ENCODE measurements around the gene FAM78B. TPM values are rescaled to one million over a fixed set of nuclear protein-coding genes. Genes with fewer than 3 reads are reported as not detected.

Gene FAM78B
- total RNA-seq, 2 experiments from 2014 or later: 0.34 to 0.51 TPM

GRCh38 chr1:166063701-166064100 lies 103.1 kb downstream of the FAM78B start:
- H3K4me1 Mint-ChIP-seq: no peaks in the 10 kb centered on the region
- intact Hi-C loops (cut with DNase I, micrococcal nuclease): no loop called here
- H3K4me3 Mint-ChIP-seq: no peak overlapping the region
- H3K27ac Mint-ChIP-seq: no peak overlapping the region
- no peaks in the 10 kb centered on the region for H3K27me3 Mint-ChIP-seq
- CTCF ChIA-PET: no interaction called here
- ATAC-seq: no peak
- POLR2A ChIA-PET: no interaction called here
- no peak for DNase-seq
- H3K36me3 Mint-ChIP-seq (ENCODE audit: low read depth): no peaks in the 10 kb centered on the region
- no peaks in the 10 kb centered on the region for H3K9me3 Mint-ChIP-seq (ENCODE audit: low read depth)

DNA sequence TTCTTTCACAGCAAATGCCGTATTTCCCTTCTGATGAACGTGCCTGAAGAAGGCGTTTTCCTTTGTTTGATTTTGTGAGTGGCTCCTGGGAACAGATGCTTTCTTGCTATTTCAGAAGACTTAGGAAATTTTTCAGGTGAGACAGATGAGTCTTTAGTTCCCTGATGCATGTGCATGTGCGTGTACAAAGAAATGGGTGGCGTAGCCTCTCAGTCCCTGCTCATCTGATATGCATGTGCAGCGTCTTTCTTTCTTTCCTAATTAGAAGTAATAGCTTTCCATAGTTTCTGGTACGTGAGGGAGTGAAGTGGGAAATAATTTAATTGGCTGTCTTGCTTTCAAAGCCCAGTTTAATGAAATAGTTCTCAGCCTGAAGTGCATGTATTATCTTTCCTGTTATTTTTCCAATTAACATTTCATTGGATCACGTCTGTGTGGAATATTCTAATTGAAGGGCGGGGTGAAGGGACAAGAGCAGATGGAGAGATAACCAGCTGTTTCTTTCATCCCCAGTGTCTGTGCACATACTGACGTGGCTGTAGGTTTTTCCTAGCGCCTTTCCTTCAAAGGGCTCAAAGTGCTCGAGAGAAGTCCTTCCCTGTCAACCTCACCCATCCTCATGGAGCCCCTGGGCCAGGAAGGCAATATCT lies 104.3 kb downstream of the FAM78B start:
- Mint-ChIP-seq H3K4me1 (no peaks in the 10 kb centered on the region), H3K36me3 (ENCODE audit: low read depth) (no peaks in the 10 kb centered on the region), H3K27me3 (peaks cover 3% of the 10 kb centered on the region), H3K27ac (no peak overlapping the region), H3K4me3 (no peak overlapping the region), H3K9me3 (ENCODE audit: low read depth) (no peaks in the 10 kb centered on the region)
- ChIA-PET POLR2A (no interaction called here), CTCF (no interaction called here)
- DNase-seq: no peak
- ATAC-seq: no peak
- intact Hi-C loops (cut with DNase I, micrococcal nuclease): no loop called here

DNA sequence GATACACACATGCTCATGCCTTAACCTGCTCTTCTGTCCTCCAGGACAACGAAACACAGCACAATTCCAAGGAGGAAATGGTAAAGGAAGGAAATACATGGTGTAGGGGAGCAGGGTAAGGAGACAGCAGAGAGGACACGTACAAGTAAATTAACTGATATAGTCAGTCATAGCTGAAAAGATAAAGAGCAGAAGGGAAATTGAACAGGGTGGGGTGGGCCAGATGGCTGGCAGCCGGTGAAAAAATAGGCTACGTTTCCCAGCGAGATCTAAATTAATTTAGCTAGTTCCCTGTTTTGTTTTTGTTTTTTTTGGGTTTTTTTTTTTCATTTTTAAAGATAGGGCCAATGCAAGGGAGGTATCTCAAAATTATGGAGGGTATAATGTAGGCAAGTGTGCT lies 109.2 kb downstream of the FAM78B start:
- no peak for ATAC-seq
- POLR2A ChIA-PET: interaction anchor here (0.6 kb wide), 1 partner anchor 21 kb away, joined by 3 read pairs; no protein-coding TSS in a partner anchor
- no peaks in the 10 kb centered on the region for H3K9me3 Mint-ChIP-seq (ENCODE audit: low read depth)

DNA sequence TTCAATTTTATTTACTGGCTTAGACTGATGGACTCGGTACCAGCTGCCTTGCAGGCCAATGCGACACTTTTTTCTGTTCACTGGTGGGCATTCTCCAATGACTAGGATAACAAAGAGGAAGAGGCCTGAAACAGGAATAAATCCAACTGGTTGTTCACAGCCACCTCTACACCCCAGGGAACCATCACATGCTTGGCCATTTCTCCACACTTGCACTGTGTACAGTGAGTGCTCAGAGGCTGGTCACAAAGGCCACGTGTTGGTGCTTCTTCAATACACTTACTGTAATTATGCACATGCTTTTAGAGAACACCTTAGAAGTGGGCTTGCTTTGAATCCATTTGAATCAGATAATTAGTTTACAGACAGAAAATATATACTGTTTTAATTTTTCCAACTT lies 113.4 kb downstream of the FAM78B start:
- Mint-ChIP-seq H3K4me3 (no peak overlapping the region), H3K9me3 (ENCODE audit: low read depth) (no peaks in the 10 kb centered on the region), H3K4me1 (no peaks in the 10 kb centered on the region), H3K36me3 (ENCODE audit: low read depth) (no peaks in the 10 kb centered on the region), H3K27me3 (peaks cover 13% of the 10 kb centered on the region), H3K27ac (no peak overlapping the region)
- ATAC-seq: no peak
- intact Hi-C loops (cut with DNase I, micrococcal nuclease): no loop called here
- no peak for DNase-seq
- ChIA-PET CTCF (no interaction called here), POLR2A (no interaction called here)

More for the DNA sequence above, 109.2 kb downstream of the FAM78B start:
- Mint-ChIP-seq H3K4me3 (no peak overlapping the region), H3K36me3 (ENCODE audit: low read depth) (no peaks in the 10 kb centered on the region), H3K27me3 (peaks cover 12% of the 10 kb centered on the region), H3K27ac (no peak overlapping the region), H3K4me1 (no peaks in the 10 kb centered on the region)
- intact Hi-C loops (cut with DNase I, micrococcal nuclease): no loop called here
- CTCF ChIA-PET: no interaction called here
- no peak for DNase-seq

DNA sequence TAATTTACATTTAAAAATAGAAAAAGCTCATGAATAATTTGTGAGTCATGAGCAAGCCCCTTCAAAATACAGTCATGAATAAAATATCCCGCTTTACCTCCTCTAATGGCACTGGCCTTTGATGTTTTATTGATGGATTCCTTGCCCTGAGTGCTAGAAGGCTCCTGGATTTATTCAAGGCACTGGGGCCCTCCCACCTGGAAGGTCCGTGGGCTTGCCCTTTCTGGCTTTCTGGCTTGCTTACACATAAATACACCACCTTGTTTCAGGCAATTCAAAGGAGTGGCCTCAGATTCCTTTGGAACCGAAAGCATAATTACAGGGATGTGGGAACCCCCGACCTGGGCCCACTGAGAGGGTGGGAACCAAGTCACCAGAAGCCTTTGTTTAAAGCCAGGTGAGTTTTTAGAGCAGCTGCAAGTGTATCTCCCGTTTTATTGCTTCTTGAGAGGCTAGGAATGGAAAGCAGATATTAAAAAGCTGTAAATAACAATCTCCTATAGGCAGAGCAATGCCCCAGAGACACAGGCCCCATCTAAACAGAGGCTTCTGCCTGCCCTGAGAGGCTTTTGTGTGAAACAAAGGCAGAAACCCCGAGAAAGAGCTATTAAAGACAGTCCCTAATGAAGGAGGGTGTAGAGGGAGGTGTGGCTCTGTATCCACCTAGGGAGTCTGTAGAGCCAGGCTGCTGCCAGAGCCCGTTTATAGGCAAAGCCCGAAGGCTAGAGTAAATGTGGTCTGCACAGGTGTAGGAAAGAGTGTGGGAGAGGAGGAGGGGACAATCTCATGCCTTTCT lies 126.4 kb downstream of the FAM78B start:
- intact Hi-C loops (cut with DNase I, micrococcal nuclease): no loop called here
- ATAC-seq (no peak), DNase-seq (no peak)
- H3K36me3 Mint-ChIP-seq (ENCODE audit: low read depth): no peaks in the 10 kb centered on the region
- ChIA-PET CTCF (no interaction called here), POLR2A (no interaction called here)
- no peak overlapping the region for H3K4me3 Mint-ChIP-seq
- no peaks in the 10 kb centered on the region for H3K4me1 Mint-ChIP-seq
- H3K9me3 Mint-ChIP-seq (ENCODE audit: low read depth): no peaks in the 10 kb centered on the region
- no peak overlapping the region for H3K27ac Mint-ChIP-seq
- H3K27me3 Mint-ChIP-seq: peaks cover 13% of the 10 kb centered on the region

DNA sequence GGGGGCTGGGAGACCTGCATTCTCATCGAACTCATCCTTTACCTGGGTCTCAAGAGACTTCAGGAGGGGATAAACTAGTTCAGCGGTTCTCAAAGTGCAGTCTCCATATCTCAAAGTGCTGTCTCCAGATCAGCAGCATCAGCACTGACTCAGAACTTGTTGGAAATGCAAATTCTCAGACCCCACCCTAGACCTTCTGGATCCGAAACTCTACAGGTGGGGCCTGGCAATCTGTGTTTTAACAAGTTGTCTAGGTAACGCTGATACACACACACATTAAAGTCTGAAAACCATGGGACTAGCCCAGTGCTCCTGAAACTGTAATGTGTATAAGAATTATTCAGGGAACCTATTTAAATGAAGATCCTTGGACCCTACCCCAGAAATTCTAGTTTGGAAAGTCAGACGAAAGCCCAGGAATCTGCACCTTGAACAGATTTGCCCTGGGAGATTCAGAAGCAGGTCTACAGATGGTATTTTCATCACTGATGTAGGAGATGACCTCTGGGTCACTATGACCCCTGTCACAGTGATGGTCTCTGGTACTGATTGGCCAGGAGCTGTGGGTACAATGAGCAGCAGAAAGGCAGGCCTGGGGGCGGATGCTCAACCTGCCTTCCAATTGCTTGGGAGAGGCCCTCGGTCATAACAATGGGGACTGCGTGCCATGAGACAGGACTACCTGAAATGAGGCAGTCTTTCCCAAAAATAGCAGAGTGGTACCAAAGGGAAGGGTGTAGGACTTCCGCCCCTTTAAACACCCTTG lies 127.2 kb downstream of the FAM78B start:
- DNase-seq (no peak), ATAC-seq (no peak)
- intact Hi-C loops (cut with DNase I, micrococcal nuclease): no loop called here
- Mint-ChIP-seq H3K9me3 (ENCODE audit: low read depth) (no peaks in the 10 kb centered on the region), H3K27me3 (peaks cover 17% of the 10 kb centered on the region), H3K4me3 (no peak overlapping the region), H3K27ac (no peak overlapping the region), H3K36me3 (ENCODE audit: low read depth) (no peaks in the 10 kb centered on the region), H3K4me1 (no peaks in the 10 kb centered on the region)
- ChIA-PET POLR2A (no interaction called here), CTCF (no interaction called here)

DNA sequence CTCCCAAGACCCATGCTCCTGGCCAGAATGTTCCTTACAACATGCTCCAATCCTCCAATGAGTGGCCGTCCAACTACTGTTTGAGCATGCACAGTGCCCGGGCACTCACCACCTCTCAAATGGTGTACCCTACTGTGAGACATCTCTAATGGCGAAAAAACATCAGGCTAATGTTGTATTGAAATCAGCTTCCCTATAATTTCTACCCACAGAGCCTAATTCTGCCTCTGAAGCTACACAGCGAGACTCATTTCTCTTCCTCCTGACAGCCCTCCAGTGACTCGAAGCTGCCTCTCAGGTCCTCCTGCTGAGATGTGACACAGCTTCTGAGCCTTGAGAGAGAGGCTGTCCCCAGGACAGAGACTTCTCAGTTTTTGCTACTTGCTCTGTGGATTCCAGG lies 130.7 kb downstream of the FAM78B start:
- POLR2A ChIA-PET: no interaction called here
- Mint-ChIP-seq H3K27ac (no peak overlapping the region), H3K9me3 (ENCODE audit: low read depth) (no peaks in the 10 kb centered on the region), H3K4me1 (no peaks in the 10 kb centered on the region), H3K36me3 (ENCODE audit: low read depth) (no peaks in the 10 kb centered on the region), H3K4me3 (no peak overlapping the region), H3K27me3 (peaks cover 9% of the 10 kb centered on the region)
- DNase-seq (no peak), ATAC-seq (no peak)
- CTCF ChIA-PET: interaction anchor here (0.8 kb wide), 1 partner anchor 48 kb away, joined by 3 read pairs; no protein-coding TSS in a partner anchor
- intact Hi-C loops (cut with DNase I, micrococcal nuclease): no loop called here

DNA sequence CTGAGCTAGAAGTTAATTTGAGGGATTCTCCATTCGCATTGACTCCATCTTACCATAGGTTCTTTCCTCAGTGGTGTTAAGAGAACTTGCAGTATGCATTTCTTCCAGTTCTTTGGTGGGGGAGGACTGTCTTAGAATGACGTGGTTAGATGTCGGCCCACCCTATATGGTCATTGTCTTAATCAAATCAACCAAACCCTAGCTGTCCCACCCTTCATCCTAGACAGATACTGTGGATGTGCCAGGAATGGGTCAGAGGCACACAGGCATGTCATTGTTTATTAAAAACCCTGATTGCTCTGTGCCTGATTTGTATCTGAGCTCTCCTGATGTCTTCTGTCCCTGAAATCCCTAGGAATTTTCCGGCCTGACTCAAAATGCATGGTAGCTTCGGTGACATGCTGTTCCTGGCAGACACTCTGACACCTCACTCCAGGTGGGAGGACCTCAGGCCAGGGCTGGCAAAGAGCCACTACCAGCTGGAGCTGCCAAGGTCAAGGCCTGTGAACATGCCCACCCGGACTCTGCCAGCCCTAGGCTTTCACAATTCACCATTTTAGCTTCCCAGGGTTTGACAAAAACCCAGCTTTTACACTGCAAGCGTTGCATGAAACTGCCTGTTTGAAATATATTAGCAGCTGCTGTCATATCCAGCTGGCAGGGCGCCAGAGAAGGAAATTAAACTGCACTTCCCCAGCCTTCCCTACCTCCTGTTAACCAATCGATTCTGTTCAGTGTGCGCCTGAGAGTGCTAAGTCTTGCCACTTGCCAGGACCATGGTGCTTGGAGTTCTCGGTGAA lies 134.0 kb downstream of the FAM78B start:
- H3K4me3 Mint-ChIP-seq: no peak overlapping the region
- H3K9me3 Mint-ChIP-seq (ENCODE audit: low read depth): no peaks in the 10 kb centered on the region
- ChIA-PET CTCF (interaction anchor here (1.2 kb wide), 1 partner anchor 17 kb away, joined by 3 read pairs; no protein-coding TSS in a partner anchor), POLR2A (no interaction called here)
- ATAC-seq (no peak), DNase-seq (no peak)
- H3K27me3 Mint-ChIP-seq: peaks cover 14% of the 10 kb centered on the region
- intact Hi-C loops (cut with DNase I, micrococcal nuclease): no loop called here
- H3K4me1 Mint-ChIP-seq: no peaks in the 10 kb centered on the region
- H3K27ac Mint-ChIP-seq: no peak overlapping the region
- H3K36me3 Mint-ChIP-seq (ENCODE audit: low read depth): no peaks in the 10 kb centered on the region

DNA sequence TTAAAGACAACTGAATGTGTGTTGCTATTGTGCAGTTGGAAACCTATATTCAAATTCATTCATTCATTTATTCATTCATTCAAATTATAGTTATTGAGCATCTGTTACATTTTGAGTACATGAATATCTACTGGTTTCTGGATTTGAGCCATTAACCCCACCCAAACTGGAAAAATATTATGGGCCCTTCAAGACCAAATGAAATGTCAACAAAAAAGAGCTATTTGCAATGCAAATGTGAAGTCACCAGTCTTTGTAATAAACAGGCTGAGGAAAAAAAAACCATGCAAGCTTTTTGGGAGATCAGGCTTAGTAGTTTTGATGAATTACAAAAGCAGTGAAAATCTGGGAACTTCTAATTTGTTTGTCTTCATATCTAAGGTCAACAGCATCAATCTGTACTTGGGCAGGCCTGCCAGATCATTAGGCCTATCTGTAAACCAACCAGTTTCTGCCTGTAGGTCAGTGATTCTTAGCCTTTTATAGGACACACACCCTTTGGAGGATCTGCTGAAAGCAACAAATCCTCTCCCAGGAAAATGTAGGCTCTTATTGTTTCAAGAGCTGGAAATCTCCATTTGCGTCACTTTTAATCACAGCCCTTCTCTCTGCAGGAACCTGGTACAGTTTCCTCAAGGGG lies 134.7 kb downstream of the FAM78B start:
- H3K27me3 Mint-ChIP-seq: peaks cover 18% of the 10 kb centered on the region
- intact Hi-C loops (cut with DNase I, micrococcal nuclease): no loop called here
- ATAC-seq (no peak), DNase-seq (no peak)
- no peaks in the 10 kb centered on the region for H3K9me3 Mint-ChIP-seq (ENCODE audit: low read depth)
- H3K36me3 Mint-ChIP-seq (ENCODE audit: low read depth): no peaks in the 10 kb centered on the region
- ChIA-PET CTCF (interaction anchor here (1.2 kb wide), 1 partner anchor 18 kb away, joined by 3 read pairs; no protein-coding TSS in a partner anchor), POLR2A (no interaction called here)
- no peak overlapping the region for H3K4me3 Mint-ChIP-seq
- no peaks in the 10 kb centered on the region for H3K4me1 Mint-ChIP-seq
- H3K27ac Mint-ChIP-seq: no peak overlapping the region

DNA sequence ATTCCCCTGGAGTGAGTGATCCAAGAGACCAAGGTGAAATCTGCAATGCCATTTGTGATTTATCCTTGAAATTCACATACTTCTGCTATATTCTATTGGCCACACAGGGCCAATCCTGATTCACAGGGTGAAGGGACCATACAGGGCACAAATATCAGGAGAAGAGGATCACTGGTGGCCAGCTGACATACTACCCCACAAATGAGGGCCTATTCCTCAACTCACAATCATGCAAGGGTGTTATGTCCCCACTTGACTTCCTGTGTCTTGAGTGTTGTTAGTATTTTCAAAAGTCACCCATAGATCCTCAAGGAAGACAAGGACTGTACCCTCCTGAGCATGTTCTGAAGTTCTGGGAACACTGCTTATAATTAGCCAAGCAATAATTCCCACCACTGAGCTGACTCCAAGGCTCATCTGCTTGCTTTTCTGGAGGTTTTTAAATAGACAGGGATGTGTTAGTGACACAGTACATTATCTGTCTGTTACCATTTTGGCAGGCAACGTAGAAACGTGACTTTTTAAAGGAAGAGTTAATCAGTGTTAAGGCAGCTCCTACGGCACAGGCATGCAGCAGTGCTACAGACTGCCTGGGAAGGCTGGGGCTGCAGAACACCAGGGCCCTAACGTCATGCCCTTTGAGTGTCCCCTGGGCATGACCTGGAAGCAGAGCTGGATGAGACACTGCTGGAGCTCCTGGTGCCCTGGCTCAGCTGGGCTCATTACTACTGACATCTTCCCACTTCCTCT lies 137.4 kb downstream of the FAM78B start:
- POLR2A ChIA-PET: no interaction called here
- H3K4me3 Mint-ChIP-seq: no peak overlapping the region
- peaks cover 28% of the 10 kb centered on the region for H3K27me3 Mint-ChIP-seq
- DNase-seq (no peak), ATAC-seq (no peak)
- H3K4me1 Mint-ChIP-seq: no peaks in the 10 kb centered on the region
- no peaks in the 10 kb centered on the region for H3K36me3 Mint-ChIP-seq (ENCODE audit: low read depth)
- intact Hi-C loops (cut with DNase I, micrococcal nuclease): no loop called here
- CTCF ChIA-PET: interaction anchor here (1.5 kb wide), 1 partner anchor 12 kb away, joined by 3 read pairs; no protein-coding TSS in a partner anchor
- H3K9me3 Mint-ChIP-seq (ENCODE audit: low read depth): no peaks in the 10 kb centered on the region
- no peak overlapping the region for H3K27ac Mint-ChIP-seq

Measured in activated CD4-positive, alpha-beta T cell treated with anti-CD3 and anti-CD28 coated beads for 36 hours (primary cell).